Measurements from ENCODE around the gene EFCAB6.

EFCAB6 gene

DNA sequence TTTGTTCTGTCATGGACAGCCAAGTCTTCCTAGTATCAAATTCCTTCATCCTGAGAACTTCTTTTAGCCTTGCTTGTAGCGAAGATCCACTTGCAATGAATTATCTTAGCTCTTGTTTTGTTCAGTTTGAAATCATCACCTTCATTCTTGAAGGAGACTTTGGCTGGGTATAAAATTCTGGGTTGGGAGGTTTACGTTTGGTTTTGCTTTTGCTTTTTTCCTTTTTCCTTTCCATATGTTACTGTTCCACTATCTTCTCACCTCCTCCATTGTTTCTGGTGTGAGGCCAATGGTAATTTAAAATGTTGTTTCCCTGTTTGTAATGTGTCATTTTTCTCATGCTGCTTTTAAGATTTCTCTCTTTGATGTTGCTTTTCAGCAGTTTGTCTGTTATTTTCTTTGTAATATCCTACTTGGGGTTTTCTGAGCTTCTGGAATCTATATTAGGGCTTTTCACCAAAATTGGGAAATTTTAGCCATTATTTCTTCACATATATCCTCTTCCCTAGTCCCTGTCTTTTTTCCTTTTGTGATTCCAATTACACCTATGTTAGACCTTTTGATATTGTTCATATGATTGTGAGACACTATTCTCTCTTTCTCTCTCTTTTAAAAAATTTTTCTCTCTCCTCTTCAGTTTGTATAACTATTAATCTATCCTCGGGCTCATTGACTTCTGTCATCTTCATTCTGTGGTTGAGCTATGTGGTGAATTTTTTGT is 172.7 kb downstream of the EFCAB6 start:
- TF ChIP-seq RAD21 (IDR thresholded peaks at IDR 0.05; ENCODE audit: low read depth) (no peak), TAF1 (IDR thresholded peaks at IDR 0.05; ENCODE audit: low read depth) (no peak), EP300 (IDR thresholded peaks at IDR 0.05; ENCODE audit: borderline replicate concordance) (no peak), ZBTB7A (IDR thresholded peaks at IDR 0.05; ENCODE audit: low read depth) (no peak), TEAD4 (IDR thresholded peaks at IDR 0.05) (no peak), CEBPB (IDR thresholded peaks at IDR 0.05) (no peak), CREB1 (IDR thresholded peaks at IDR 0.05; ENCODE audit: low read depth) (no peak), FOXM1 (IDR thresholded peaks at IDR 0.05; ENCODE audit: borderline replicate concordance, low read depth) (no peak), YY1 (IDR thresholded peaks at IDR 0.05; ENCODE audit: low read depth) (no peak), NFIC (IDR thresholded peaks at IDR 0.05) (no peak), TCF12 (IDR thresholded peaks at IDR 0.05; ENCODE audit: low read depth) (no peak), EGR1 (IDR thresholded peaks at IDR 0.05) (no peak)
- TF ChIP-seq, protein P1, sequence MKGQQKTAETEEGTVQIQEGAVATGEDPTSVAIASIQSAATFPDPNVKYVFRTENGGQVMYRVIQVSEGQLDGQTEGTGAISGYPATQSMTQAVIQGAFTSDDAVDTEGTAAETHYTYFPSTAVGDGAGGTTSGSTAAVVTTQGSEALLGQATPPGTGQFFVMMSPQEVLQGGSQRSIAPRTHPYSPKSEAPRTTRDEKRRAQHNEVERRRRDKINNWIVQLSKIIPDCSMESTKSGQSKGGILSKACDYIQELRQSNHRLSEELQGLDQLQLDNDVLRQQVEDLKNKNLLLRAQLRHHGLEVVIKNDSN (IDR thresholded peaks at IDR 0.05) = no peak
- TF ChIP-seq, protein P2, sequence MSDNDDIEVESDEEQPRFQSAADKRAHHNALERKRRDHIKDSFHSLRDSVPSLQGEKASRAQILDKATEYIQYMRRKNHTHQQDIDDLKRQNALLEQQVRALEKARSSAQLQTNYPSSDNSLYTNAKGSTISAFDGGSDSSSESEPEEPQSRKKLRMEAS (IDR thresholded peaks at IDR 0.05) = no peak
- TF ChIP-seq, protein P3, sequence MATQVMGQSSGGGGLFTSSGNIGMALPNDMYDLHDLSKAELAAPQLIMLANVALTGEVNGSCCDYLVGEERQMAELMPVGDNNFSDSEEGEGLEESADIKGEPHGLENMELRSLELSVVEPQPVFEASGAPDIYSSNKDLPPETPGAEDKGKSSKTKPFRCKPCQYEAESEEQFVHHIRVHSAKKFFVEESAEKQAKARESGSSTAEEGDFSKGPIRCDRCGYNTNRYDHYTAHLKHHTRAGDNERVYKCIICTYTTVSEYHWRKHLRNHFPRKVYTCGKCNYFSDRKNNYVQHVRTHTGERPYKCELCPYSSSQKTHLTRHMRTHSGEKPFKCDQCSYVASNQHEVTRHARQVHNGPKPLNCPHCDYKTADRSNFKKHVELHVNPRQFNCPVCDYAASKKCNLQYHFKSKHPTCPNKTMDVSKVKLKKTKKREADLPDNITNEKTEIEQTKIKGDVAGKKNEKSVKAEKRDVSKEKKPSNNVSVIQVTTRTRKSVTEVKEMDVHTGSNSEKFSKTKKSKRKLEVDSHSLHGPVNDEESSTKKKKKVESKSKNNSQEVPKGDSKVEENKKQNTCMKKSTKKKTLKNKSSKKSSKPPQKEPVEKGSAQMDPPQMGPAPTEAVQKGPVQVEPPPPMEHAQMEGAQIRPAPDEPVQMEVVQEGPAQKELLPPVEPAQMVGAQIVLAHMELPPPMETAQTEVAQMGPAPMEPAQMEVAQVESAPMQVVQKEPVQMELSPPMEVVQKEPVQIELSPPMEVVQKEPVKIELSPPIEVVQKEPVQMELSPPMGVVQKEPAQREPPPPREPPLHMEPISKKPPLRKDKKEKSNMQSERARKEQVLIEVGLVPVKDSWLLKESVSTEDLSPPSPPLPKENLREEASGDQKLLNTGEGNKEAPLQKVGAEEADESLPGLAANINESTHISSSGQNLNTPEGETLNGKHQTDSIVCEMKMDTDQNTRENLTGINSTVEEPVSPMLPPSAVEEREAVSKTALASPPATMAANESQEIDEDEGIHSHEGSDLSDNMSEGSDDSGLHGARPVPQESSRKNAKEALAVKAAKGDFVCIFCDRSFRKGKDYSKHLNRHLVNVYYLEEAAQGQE (IDR thresholded peaks at IDR 0.05; ENCODE audit: low read depth) = no peak

DNA sequence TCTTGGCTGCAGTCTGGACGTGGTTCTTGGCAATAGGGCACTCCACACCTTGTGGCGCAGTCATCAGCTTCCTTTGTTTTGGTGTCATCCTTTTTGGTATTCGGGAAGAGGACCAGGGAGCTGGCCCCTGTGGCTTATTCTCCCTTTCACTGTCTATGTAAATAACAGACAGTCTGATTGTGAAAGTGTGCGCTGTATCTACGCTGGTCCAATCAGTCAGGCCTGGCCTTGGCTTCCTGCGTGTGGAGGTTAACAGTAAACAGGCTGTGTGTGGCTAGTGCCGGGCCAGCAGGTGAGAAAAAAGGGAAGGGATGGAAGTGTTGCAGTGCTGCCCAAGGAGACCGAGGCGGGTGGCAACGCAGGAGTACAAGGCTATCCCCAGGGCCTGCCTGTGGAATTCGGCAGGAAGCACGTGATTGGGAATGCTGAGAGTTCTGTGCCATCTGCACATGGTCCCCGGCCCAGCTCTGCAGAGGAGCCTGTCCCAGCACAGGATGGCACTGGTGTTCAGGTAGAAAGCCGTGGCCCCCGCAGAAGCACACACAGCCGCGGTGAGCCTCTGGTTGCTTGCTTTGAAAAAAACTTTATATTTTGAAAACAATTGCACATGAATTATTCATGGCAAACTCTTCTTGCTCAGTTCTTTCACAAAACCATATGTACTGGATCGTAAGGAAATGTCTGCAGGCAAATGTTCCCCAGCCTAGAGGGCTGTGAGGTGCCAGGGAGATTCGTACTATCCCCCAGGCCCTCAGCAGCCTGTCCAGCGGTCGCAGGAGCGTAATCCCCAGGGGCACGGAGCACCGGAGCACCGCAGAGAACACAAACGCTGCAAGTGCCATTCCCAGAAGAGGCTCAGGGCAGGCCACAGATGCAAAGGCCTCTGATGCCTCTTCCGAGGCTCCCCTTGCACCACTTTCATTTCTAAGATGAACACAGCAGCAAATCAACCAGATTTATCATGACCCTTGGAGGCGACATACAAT is 174.5 kb downstream of the EFCAB6 start:
- TF ChIP-seq CEBPB (IDR thresholded peaks at IDR 0.05) (no peak), EGR1 (IDR thresholded peaks at IDR 0.05) (no peak), NFIC (IDR thresholded peaks at IDR 0.05) (no peak), EP300 (IDR thresholded peaks at IDR 0.05; ENCODE audit: borderline replicate concordance) (no peak), TEAD4 (IDR thresholded peaks at IDR 0.05) (no peak), YY1 (IDR thresholded peaks at IDR 0.05; ENCODE audit: low read depth) (no peak), TAF1 (IDR thresholded peaks at IDR 0.05; ENCODE audit: low read depth) (no peak), TCF12 (IDR thresholded peaks at IDR 0.05; ENCODE audit: low read depth) (no peak), FOXM1 (IDR thresholded peaks at IDR 0.05; ENCODE audit: borderline replicate concordance, low read depth) (no peak), ZBTB7A (IDR thresholded peaks at IDR 0.05; ENCODE audit: low read depth) (no peak), RAD21 (IDR thresholded peaks at IDR 0.05; ENCODE audit: low read depth) (no peak), CREB1 (IDR thresholded peaks at IDR 0.05; ENCODE audit: low read depth) (no peak)
- TF ChIP-seq, protein P1 (IDR thresholded peaks at IDR 0.05) = no peak
- TF ChIP-seq, protein P3 (IDR thresholded peaks at IDR 0.05; ENCODE audit: low read depth) = no peak
- TF ChIP-seq, protein P2 (IDR thresholded peaks at IDR 0.05) = no peak

DNA sequence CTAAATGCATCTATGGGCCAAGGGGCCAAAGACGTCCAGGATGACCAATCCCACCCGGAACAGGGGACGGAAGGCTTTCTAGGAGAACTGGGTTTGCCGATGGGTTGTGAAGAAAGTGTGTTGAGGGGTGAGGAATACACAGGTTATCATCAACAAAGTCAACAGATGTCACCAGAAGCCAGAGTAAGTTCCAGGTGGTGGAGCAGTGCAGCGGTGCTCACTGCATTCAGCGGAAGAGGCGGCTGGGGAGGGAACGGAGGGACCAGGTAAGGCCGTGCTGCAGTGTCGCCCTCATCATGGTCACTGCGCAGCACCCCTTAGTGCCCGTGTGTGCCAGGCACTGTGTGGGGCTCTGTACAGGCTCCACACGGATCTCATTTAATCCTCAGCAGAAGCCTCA is 176.0 kb downstream of the EFCAB6 start:
- TF ChIP-seq RAD21 (IDR thresholded peaks at IDR 0.05; ENCODE audit: low read depth) (no peak), CEBPB (IDR thresholded peaks at IDR 0.05) (no peak), TEAD4 (IDR thresholded peaks at IDR 0.05) (no peak), FOXM1 (IDR thresholded peaks at IDR 0.05; ENCODE audit: borderline replicate concordance, low read depth) (no peak), TCF12 (IDR thresholded peaks at IDR 0.05; ENCODE audit: low read depth) (no peak), EGR1 (IDR thresholded peaks at IDR 0.05) (no peak), YY1 (IDR thresholded peaks at IDR 0.05; ENCODE audit: low read depth) (no peak), NFIC (IDR thresholded peaks at IDR 0.05) (no peak), TAF1 (IDR thresholded peaks at IDR 0.05; ENCODE audit: low read depth) (no peak), CREB1 (IDR thresholded peaks at IDR 0.05; ENCODE audit: low read depth) (no peak)
- TF ChIP-seq, protein P3 (IDR thresholded peaks at IDR 0.05; ENCODE audit: low read depth) = no peak

Data from Ishikawa (cell line).